ENCODE results near the gene LORICRIN. TPM values are rescaled to one million over a fixed set of nuclear protein-coding genes. Genes with fewer than 3 reads are reported as not detected.

The LORICRIN gene
- total RNA-seq, result under 1 TPM in 1 of 4 donors, not detected in 3; 0.44 TPM

GRCh38 chr1:153259387-153259786, at the start of gene LORICRIN:
Gene LORICRIN (plus strand): TSS chr1:153259687. CDS start chr1:153260950, 1,263 bp downstream.
- no peak for DNase-seq (ENCODE audit: low spot score in 2 of 2)
- Histone ChIP-seq H3K4me1 (peaks cover 0 to 24% (median 14%) of the 10 kb centered on the region in 4 donors), H3K9me3 (no peaks in the 10 kb centered on the region), H3K27me3 (peaks cover 0 to 45% of the 10 kb centered on the region in 2 donors), H3K36me3 (no peaks in the 10 kb centered on the region), H3K27ac (no peak within 1 kb of the TSS), H3K4me3 (no peak within 1 kb of the TSS)
- 84 to 89% methylated on average over 3 of the region's 3 CpGs for WGBS, 2 donors
- TF ChIP-seq CTCF (IDR thresholded peaks at IDR 0.05) (no peak), EP300 (IDR thresholded peaks at IDR 0.05) (no peak), POLR2A (IDR thresholded peaks at IDR 0.05) (no peak)

- H3K27me3 ChIP-seq, result no peaks in the 10 kb centered on the region
- TF ChIP-seq EP300 (IDR thresholded peaks at IDR 0.05) (no peak), CTCF (IDR thresholded peaks at IDR 0.05) (no peak), POLR2A (IDR thresholded peaks at IDR 0.05) (no peak)
- no peak overlapping the region for H3K27ac ChIP-seq
- no peak overlapping the region for H3K4me3 ChIP-seq
- H3K4me1 ChIP-seq, result no peaks in the 10 kb centered on the region
- no peaks in the 10 kb centered on the region for H3K9me3 ChIP-seq
- 57 to 60% methylated on average over 7 of the region's 7 CpGs for WGBS, 2 donors
- DNase-seq (ENCODE audit: low spot score in 2 of 2), result no peak
- no peaks in the 10 kb centered on the region for H3K36me3 ChIP-seq
These were observed 49.3 kb upstream of the LORICRIN start for GRCh38 chr1:153210206-153210605.

GRCh38 chr1:153212201-153212600, 47.3 kb upstream of the LORICRIN start:
- Histone ChIP-seq H3K4me1 (no peaks in the 10 kb centered on the region), H3K27me3 (no peaks in the 10 kb centered on the region), H3K36me3 (no peaks in the 10 kb centered on the region), H3K4me3 (no peak overlapping the region), H3K27ac (no peak overlapping the region), H3K9me3 (no peaks in the 10 kb centered on the region)
- no peak for DNase-seq (ENCODE audit: low spot score in 2 of 2)
- 49 to 52% methylated on average over 5 of the region's 5 CpGs for WGBS, 2 donors
- TF ChIP-seq EP300 (IDR thresholded peaks at IDR 0.05), result no peak
- TF ChIP-seq CTCF (IDR thresholded peaks at IDR 0.05), result no peak
- TF ChIP-seq POLR2A (IDR thresholded peaks at IDR 0.05), result no peak

- Histone ChIP-seq H3K36me3 (no peaks in the 10 kb centered on the region), H3K4me3 (no peak overlapping the region), H3K27ac (no peak overlapping the region), H3K27me3 (no peaks in the 10 kb centered on the region), H3K4me1 (no peaks in the 10 kb centered on the region), H3K9me3 (no peaks in the 10 kb centered on the region)
- WGBS, 2 donors, result 97 to 98% methylated on average over 4 of the region's 4 CpGs
- DNase-seq (ENCODE audit: low spot score in 2 of 2), result no peak
- TF ChIP-seq EP300 (IDR thresholded peaks at IDR 0.05) (no peak), CTCF (IDR thresholded peaks at IDR 0.05) (no peak), POLR2A (IDR thresholded peaks at IDR 0.05) (no peak)
These were observed 46.0 kb upstream of the LORICRIN start for GRCh38 chr1:153213519-153213918.

DNA sequence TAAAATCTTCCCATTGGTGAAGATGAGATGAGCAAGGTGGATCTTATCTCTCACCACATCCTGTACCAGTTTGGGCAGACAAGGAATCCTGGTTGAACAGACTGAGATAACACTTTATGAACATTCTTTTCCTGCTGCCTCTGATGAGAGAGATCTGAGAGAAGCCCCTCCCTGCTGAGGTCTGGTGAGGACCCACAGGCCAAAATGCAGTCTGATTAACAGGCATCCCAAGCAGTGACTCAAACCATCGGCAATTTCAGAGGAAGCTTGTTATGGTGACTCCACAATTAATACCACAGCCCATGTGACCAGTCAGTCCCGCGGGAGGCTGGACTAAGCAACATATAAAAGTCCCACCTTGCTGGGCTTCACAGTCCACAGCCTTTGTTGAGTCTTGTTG, 42.3 kb upstream of the LORICRIN start, which contains the start of gene PRR9:
Gene PRR9 (plus strand): TSS at position 373 of the 400 bp plus-strand sequence. CDS start 561 bp downstream, outside the sequence.
- Histone ChIP-seq H3K9me3 (no peaks in the 10 kb centered on the region), H3K4me1 (no peaks in the 10 kb centered on the region), H3K36me3 (no peaks in the 10 kb centered on the region), H3K27me3 (no peaks in the 10 kb centered on the region), H3K4me3 (no peak within 1 kb of the TSS), H3K27ac (no peak within 1 kb of the TSS)
- 76 to 82% methylated on average over 3 of the region's 3 CpGs for WGBS, 2 donors
- TF ChIP-seq EP300 (IDR thresholded peaks at IDR 0.05) (no peak), POLR2A (IDR thresholded peaks at IDR 0.05) (no peak), CTCF (IDR thresholded peaks at IDR 0.05) (no peak)
- DNase-seq (ENCODE audit: low spot score in 2 of 2), result no peak

Measured in tibial nerve (tissue), 4 donors.